ENCODE data around the gene SCAF4. TPM values are rescaled to one million over a fixed set of nuclear protein-coding genes. Genes with fewer than 3 reads are reported as not detected.

Gene SCAF4
- total and polyA plus RNA-seq, 9 of the 15 experiments (the other 6 are each of a cell fraction or from before 2014, with no cell fraction given), result 2.3 to 55.7 (median 17.2) TPM

DNA sequence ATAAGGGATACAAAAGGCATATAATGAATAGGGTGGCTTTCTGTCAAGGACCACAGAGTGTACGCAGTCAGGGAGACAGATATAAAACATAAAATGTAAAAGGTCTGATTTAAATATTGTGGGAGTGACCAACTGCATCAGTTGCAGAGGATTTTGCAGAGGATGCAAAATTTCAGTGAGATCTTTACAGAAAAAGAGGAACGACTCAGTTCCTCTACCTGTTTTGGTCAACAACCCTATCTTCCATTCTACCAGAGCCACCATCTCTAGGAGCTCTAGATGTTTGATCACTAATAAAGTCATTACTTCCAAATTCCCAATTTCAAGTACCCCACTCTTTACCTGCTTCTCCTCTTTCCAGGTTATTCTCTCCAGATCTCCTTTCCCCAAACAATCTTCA, 56.0 kb downstream of the SCAF4 start (continued):
- TF ChIP-seq ZNF655 (CRISPR knock-in tag; IDR thresholded peaks at IDR 0.05) (no peak), ZNF140 (CRISPR knock-in tag; IDR thresholded peaks at IDR 0.05) (no peak), ZNF717 (CRISPR knock-in tag; IDR thresholded peaks at IDR 0.05) (no peak), ZNF41 (CRISPR knock-in tag; conservative IDR thresholded peaks at IDR 0.05) (no peak), ZNF780A (CRISPR knock-in tag; IDR thresholded peaks at IDR 0.05) (no peak), GTF2A2 (tag; IDR thresholded peaks at IDR 0.05) (no peak), ZFX (CRISPR knock-in tag; IDR thresholded peaks at IDR 0.05) (no peak), MYBL2 (IDR thresholded peaks at IDR 0.05; ENCODE audit: low read depth) (no peak), MYBL2 (CRISPR knock-in tag; IDR thresholded peaks at IDR 0.05; ENCODE audit: borderline replicate concordance) (no peak), POLR2B (IDR thresholded peaks at IDR 0.05; ENCODE audit: low read depth, partially characterized antibody) (peak; percentile 47), BRF1 (IDR thresholded peaks at IDR 0.05; ENCODE audit: borderline replicate concordance, extremely low read depth, insufficient read length) (no peak), ZC3H8 (IDR thresholded peaks at IDR 0.05) (no peak)
- TF ChIP-seq, protein P1, sequence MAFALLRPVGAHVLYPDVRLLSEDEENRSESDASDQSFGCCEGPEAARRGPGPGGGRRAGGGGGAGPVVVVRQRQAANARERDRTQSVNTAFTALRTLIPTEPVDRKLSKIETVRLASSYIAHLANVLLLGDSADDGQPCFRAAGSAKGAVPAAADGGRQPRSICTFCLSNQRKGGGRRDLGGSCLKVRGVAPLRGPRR (CRISPR knock-in tag; IDR thresholded peaks at IDR 0.05), result no peak
- TF ChIP-seq, protein P2, sequence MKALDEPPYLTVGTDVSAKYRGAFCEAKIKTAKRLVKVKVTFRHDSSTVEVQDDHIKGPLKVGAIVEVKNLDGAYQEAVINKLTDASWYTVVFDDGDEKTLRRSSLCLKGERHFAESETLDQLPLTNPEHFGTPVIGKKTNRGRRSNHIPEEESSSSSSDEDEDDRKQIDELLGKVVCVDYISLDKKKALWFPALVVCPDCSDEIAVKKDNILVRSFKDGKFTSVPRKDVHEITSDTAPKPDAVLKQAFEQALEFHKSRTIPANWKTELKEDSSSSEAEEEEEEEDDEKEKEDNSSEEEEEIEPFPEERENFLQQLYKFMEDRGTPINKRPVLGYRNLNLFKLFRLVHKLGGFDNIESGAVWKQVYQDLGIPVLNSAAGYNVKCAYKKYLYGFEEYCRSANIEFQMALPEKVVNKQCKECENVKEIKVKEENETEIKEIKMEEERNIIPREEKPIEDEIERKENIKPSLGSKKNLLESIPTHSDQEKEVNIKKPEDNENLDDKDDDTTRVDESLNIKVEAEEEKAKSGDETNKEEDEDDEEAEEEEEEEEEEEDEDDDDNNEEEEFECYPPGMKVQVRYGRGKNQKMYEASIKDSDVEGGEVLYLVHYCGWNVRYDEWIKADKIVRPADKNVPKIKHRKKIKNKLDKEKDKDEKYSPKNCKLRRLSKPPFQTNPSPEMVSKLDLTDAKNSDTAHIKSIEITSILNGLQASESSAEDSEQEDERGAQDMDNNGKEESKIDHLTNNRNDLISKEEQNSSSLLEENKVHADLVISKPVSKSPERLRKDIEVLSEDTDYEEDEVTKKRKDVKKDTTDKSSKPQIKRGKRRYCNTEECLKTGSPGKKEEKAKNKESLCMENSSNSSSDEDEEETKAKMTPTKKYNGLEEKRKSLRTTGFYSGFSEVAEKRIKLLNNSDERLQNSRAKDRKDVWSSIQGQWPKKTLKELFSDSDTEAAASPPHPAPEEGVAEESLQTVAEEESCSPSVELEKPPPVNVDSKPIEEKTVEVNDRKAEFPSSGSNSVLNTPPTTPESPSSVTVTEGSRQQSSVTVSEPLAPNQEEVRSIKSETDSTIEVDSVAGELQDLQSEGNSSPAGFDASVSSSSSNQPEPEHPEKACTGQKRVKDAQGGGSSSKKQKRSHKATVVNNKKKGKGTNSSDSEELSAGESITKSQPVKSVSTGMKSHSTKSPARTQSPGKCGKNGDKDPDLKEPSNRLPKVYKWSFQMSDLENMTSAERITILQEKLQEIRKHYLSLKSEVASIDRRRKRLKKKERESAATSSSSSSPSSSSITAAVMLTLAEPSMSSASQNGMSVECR (CRISPR knock-in tag; IDR thresholded peaks at IDR 0.05), result no peak

Measured in K562 (cell line).